ENCODE data around the gene PRKAB1.
A peak's percentile ranks its signal among the peaks of the same experiment; 100 is the strongest.
"Not testable (repeated sequence)": the region's sequence is repeated elsewhere in the genome, so short reads cannot be mapped to it uniquely, and the experiment has no call there.

PRKAB1 gene

GRCh38 chr12:119667577-119668323 lies at the start of gene PRKAB1:
Gene PRKAB1, plus strand, starts transcription at chr12:119668133. Its CDS starts 112 bp downstream, at chr12:119668245.
- peak; percentile 97 for DNase-seq

- DNase-seq = not testable (repeated sequence)
Observed at GRCh38 chr12:119618328-119618896, 49.5 kb upstream of the PRKAB1 start.

- DNase-seq = no peak
Observed at GRCh38 chr12:119620490-119620889, 47.4 kb upstream of the PRKAB1 start.

- DNase-seq = no peak
Observed at GRCh38 chr12:119621878-119622277, 46.1 kb upstream of the PRKAB1 start.

GRCh38 chr12:119624966-119625365 lies 43.0 kb upstream of the PRKAB1 start:
- DNase-seq = no peak

GRCh38 chr12:119627019-119627643 lies 40.8 kb upstream of the PRKAB1 start:
- DNase-seq = no peak

GRCh38 chr12:119627686-119628085 lies 40.2 kb upstream of the PRKAB1 start:
- no peak for DNase-seq

- no peak for DNase-seq
Observed at GRCh38 chr12:119630223-119630780, 37.6 kb upstream of the PRKAB1 start.

- no peak for DNase-seq
Observed at GRCh38 chr12:119630962-119631550, 36.9 kb upstream of the PRKAB1 start.

GRCh38 chr12:119631930-119632678 lies 35.8 kb upstream of the PRKAB1 start:
- DNase-seq = no peak

GRCh38 chr12:119634743-119635142 lies 33.2 kb upstream of the PRKAB1 start:
- no peak for DNase-seq

- DNase-seq = no peak
Observed at GRCh38 chr12:119642986-119643385, 24.9 kb upstream of the PRKAB1 start.

- DNase-seq = no peak
Observed at GRCh38 chr12:119644930-119645329, 23.0 kb upstream of the PRKAB1 start.

GRCh38 chr12:119645535-119646059 lies 22.3 kb upstream of the PRKAB1 start:
- DNase-seq = no peak

GRCh38 chr12:119649202-119649808 lies 18.6 kb upstream of the PRKAB1 start:
- no peak for DNase-seq

- no peak for DNase-seq
Observed at GRCh38 chr12:119652665-119653064, 15.3 kb upstream of the PRKAB1 start.

- not testable (repeated sequence) for DNase-seq
Observed at GRCh38 chr12:119657001-119657400, 10.9 kb upstream of the PRKAB1 start.

- not testable (repeated sequence) for DNase-seq
Observed at GRCh38 chr12:119658166-119658565, 9.8 kb upstream of the PRKAB1 start.

- peak; percentile 17 for DNase-seq
Observed at GRCh38 chr12:119659289-119659897, 8.5 kb upstream of the PRKAB1 start.

- no peak for DNase-seq
Observed at GRCh38 chr12:119660076-119660475, 7.9 kb upstream of the PRKAB1 start.

- DNase-seq = no peak
Observed at GRCh38 chr12:119661882-119662281, 6.1 kb upstream of the PRKAB1 start.
